Measurements from ENCODE around the gene FAM117B.

- TF ChIP-seq CTCF (IDR thresholded peaks at IDR 0.05; ENCODE audit: control extremely low read depth in 1 of 3, insufficient read depth in 1 of 3, low read depth in 1 of 3, low read length in 3 of 3) (no peak), RAD21 (IDR thresholded peaks at IDR 0.05 in 1 of 2, conservative IDR thresholded peaks at IDR 0.05 in 1 of 2; ENCODE audit: low read depth in 2 of 2, low read length in 2 of 2) (no peak), POLR2AphosphoS5 (IDR thresholded peaks at IDR 0.05; ENCODE audit: low read depth, low read length) (no peak), EP300 (IDR thresholded peaks at IDR 0.05; ENCODE audit: borderline replicate concordance in 1 of 2, low read depth in 2 of 2, low read length in 2 of 2) (no peak), GTF2F1 (IDR thresholded peaks at IDR 0.05; ENCODE audit: borderline replicate concordance, low read depth, low read length) (no peak), SRF (IDR thresholded peaks at IDR 0.05; ENCODE audit: low read depth, low read length) (no peak), EZH2 (IDR thresholded peaks at IDR 0.05; ENCODE audit: low read depth, low read length, severe bottlenecking) (no peak), YY1 (IDR thresholded peaks at IDR 0.05; ENCODE audit: low read depth, low read length) (no peak), RBBP5 (IDR thresholded peaks at IDR 0.05; ENCODE audit: borderline replicate concordance, low read depth, low read length) (no peak), TCF12 (IDR thresholded peaks at IDR 0.05; ENCODE audit: low read depth, low read length) (no peak), PHF8 (conservative IDR thresholded peaks at IDR 0.05; ENCODE audit: low read depth, low read length) (no peak)
These were observed 8.5 kb downstream of the FAM117B start for GRCh38 chr2:202643012-202643858.

All from H1 (cell line).